Posterior cingulate gyrus (tissue), 11 donors: ENCODE data around the gene FBH1.

Source experiments
- DNase-seq, 10 donors: peaks; one replicate each; pipeline versions ENCODE4 v3.0.0 to v3.0.0-alpha.2; 2020 to 2021; ENCODE audit warnings: mixed read lengths in 3 of 10
- intact Hi-C: fragments of 100-400 bp; cut with DNase I; formaldehyde crosslinking; loops from one replicate; pipeline ENCODE4 v1.15.1; 2023

Gene FBH1

DNA sequence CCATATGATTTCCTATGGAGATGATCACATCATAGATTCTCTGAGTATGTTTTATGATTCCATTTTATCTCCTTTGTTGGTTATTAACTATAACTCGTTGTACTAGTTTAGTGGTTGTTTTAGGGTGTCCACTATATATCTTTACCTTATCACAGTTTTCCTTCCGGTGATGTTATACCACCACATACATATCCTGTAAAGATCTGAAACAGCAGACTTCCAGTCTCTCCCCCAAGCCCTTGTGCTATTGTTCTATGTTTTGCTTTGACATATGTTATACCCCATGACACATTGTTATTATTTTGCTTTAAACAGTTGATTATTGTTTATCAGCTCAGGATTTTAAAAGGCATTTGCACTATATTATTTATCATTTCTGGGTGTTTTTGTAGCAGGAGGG lies 80.0 kb downstream of the FBH1 start:
- intact Hi-C loops = no loop called here
- DNase-seq = no peak

DNA sequence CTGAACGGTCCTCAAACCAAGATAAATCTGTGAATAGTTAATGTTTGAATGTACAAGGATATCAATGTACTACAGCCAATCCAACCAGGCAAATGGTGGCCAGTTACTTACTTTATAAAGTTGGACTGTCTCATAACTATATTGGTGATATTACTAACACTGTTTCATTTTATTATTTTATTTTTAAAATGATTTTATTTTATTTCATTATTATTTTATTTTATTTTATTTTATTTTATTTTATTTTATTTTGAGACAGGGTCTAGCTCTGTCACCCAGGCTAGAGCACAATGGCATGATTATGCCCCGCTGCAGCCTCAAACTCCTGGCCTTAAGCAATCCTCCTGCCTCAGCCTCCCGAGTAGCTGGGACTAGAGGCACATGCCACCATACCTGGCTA lies 80.5 kb downstream of the FBH1 start:
- intact Hi-C loops = no loop called here
- no peak for DNase-seq

DNA sequence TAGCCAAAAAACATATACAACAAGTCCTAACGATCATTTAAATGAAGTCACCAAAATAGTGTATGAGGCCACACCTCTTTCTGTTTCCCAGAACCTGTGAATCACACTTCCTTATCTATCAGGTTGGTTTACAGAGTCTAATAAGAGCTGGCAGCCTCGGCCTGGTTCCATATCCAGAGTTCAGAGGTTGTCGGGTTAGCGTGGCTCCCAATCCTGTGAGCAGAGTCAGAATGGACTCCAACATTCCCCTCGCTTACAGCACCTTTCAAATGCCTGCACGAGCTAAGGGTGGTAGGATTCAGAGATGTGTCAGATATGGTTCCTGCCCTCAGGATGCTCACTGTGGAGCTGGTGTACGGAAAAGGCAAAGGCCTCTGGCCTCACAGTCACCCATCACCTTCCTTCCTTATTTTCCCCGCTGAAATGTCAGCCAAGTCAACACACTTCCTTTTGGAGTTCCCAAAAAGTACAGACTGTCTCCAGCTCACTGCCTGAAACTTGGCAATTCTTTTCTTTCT lies 81.3 kb downstream of the FBH1 start:
- intact Hi-C loops = no loop called here
- DNase-seq = no peak

DNA sequence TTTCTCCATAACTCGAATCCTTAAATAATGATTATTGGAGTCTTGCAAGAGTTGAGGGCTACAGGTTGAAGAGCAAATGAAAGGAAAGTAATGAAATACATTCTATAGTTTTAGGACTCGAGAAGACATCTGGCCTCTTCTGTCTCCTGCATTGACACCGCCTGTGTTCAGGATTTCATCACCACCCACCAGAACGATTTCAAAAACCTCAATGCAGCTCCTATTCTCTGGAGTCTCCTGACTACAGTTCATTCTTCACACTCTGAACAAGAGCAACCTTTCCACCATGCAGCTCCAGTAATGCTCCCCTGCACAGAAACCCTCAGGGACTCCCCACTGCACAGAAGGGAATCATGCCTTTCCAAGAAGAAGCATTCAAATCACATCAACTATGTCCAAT lies 81.8 kb downstream of the FBH1 start:
- DNase-seq = no peak

DNA sequence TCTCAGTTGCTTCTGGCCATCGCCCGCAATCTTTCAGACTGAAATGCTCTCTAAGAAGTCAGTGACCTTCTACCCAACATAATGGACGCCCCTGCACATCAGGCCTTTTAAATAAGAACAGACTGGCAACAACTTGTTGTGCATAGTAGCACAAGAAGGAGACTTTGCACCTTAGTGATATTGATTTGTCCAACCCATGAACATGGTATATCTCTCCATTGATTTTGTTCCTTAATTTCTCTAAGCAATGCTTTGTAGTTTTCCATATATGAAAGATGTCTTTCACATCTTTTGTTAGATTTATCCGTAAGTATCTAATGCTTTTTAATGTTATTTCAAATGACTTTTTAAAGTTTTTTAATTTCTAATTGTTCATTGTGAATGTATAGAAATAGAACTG lies 83.0 kb downstream of the FBH1 start:
- DNase-seq = no peak
- intact Hi-C loops = no loop called here

More for the DNA sequence above, 81.8 kb downstream of the FBH1 start:
- intact Hi-C loops = no loop called here

DNA sequence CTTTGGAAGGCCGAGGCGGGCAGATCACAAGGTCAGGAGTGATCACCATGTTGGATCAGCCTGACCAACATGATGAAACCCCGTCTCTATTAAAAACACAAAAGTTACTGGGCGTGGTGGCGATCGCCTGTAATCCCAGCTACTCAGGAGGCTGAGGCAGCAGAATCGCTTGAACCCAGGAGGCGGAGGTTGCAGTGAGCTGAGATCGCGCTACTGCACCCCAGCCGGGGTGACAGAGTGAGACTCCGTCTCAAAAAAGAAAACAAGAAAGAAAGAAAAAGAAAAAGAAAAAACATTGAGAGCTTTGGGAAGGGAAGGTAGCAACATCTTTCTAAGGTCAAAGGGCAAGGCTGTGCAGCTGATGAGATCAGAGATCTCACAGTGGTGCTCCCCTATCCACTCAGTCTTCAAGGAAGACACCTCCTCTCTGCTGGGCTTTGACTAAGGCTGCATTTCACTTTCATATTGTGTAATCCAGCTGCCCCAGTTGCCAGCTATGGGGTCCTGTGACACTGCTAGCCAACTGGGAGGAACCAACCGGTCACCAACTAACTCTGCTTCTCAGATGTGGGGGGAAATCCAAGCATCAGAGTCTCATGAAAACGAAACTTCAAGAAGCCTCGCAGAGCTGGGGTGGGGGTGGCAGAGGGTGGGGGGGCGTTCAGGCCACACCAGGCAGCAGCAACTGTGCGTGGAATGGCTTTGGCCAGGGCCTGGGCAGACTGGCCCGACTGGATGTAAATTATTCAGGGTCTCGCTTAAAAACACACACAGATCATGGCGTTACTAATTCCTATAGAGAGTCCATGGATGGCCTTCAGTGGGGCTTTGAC lies 85.8 kb downstream of the FBH1 start:
- no peak for DNase-seq
- intact Hi-C loops = loop anchor here (2.0 kb wide), 1 partner anchor 31 kb away; no protein-coding TSS in a partner anchor

DNA sequence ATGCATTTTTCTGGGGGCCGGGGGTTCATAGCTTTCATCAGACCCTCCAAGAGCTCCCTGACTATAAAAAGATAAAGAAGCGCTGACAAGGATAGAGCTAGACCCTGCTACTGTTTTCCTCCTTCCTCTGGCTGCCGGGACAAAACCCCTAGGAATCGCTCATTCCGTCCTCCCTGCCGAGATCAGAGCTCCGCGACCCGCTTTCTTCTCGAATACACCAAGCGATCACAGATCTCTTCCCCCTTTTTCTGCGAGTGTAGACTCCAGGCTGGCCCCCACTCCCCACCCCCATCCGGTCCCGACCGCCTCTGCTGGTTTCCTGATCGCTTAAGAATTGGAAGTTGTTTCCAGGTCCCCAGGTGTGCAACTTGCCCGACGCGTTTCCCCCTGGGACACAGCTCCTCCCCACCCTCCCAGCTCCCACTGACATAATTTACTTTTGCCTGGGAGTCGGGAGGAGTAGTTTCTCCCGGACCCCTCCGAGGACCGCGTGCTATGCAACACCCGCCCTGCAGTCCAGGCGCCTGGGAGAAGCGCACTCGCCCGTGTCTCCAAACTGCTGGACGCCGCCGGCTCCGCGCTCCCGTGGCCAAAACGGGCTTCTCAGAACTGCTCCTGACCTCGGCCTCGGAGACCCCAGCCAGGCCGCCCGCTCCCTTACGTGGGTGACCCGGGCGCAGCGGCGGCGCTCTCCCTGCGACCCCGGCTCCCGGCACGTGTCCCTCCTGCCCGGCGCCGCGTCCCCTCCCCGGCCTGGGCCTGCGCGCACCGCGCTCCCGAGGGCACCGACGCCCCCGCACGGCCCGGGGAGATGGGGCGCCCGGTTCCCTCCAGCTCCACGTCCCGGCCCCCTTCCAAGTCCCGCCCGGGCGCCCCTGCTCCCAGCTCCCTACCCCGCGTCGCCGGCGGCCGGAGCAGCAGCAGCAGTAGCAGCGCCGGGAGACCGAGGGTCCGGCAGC lies 86.7 kb downstream of the FBH1 start:
- DNase-seq = peak in 4 of 10 donors; percentile 30 to 89 (median 82)
- intact Hi-C loops = loop anchor here (2.0 kb wide), 1 partner anchor 32 kb away; no protein-coding TSS in a partner anchor

DNA sequence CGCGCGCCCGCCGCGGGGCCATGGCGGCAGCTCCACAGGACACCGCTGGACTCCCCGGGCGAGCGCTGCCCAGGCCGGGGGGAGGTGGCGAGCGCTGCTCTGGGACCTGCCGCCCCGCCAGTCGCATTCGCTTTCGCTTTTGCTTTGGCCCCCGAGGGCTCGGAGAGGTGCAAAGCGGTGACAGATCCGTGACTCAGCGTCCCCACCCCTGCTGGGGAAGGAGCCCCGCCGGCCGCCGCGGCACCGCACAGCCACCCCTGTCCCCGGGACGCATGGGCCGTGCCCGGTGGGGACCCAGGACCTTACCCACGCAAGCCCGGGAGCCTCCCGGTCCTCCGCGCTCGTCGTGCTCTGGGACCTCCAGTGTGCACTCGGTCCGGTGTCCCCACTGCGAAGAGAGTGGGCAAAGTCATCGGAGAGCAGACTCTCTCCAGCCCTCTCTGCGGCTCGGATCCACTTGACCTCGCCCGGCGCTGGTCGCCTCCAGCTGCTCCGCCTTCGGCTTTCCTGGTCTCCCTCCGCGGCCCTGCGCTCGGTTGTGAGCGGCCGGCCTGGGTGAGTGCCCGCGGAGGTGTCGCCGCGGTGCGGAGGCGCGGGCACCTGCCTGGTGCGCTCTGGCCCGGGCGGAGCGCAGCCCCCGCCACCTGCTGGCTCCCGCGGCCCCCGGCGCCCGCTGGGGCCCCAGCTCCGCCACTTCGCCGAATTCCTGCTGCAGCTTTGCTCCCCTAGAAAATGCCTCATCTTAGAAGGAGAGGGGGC lies 87.6 kb downstream of the FBH1 start, which contains the start of gene IL15RA:
Gene IL15RA (minus strand): TSS at position 73 of the 759 bp plus-strand sequence. CDS start 51 bp downstream, at position 22.
- DNase-seq = peak in 7 of 10 donors; percentile 14 to 88 (median 45)

DNA sequence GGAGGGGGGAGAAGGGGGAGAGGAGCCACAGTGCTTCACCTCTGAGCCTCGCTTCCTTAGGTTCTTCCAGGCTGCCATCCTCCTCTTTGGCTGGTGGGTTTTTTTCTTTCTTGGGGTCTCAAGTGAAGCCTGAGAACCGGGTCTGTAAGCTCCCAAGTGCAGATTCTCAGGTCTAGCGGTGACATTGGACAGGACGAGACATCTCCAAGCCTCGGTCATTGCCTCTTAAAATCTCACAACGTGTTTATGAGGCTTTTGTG lies 88.1 kb downstream of the FBH1 start:
- no peak for DNase-seq
- intact Hi-C loops = no loop called here

More for the DNA sequence above, 87.6 kb downstream of the FBH1 start, which contains the start of gene IL15RA:
- intact Hi-C loops = loop anchor here (2.0 kb wide), 1 partner anchor 33 kb away; no protein-coding TSS in a partner anchor

DNA sequence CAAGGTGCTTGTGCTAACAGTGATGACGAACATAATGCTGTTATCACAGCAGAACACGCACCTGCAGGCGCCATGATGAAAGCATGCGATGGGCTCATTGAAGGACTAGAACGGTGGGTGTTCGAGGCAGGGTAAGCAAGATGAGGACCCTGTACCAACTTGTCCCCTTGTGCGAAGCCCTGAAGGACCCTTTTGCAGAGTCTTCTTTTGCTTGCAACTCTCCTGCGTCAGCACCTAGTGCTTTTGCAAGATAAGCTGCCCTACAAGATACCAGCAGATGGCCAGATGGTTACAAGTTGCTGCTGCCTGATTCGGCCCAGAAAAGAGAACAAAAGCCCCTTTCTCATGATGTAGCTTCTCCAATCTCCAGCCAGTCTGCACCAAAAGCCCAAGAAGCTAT lies 91.5 kb downstream of the FBH1 start:
- no peak for DNase-seq
- intact Hi-C loops = no loop called here

DNA sequence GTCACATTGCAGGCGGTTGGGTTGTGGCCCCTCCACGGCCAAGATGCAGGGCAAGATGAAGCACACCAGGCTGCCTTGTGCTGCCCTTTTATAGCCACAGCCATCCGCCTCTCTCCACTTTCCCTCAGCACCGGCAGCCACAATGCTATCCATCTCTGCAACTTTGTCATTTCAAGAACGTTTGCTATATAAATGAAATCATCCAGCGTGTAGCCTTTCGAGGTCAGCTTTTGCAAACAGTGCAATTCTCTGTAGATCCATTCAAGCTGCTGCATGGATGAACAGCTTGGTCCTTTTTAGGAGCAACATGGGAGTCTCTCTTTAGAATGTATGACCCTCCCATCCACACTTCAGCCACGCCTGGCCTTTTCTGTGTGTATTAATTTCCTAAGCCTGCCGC lies 93.7 kb downstream of the FBH1 start:
- intact Hi-C loops = no loop called here
- DNase-seq = no peak

DNA sequence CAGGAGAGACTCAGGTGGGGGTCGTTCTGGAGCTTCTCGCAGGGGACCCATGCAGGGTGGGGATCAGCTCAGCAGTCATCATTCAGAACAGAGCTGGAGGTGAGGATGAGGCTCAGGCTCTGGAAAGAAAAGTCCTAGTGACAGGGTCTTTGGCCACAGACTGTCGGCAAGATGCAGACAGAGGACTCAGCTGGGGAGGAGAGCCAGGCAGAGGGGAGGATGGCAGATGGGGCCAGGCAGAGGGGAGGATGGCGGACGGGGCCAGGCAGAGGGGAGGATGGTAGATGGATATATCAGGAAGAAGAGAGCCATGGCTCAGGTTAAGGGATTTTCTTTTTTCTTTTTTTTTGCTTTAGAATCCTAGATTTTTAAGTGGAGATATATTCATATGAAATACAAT lies 95.0 kb downstream of the FBH1 start:
- DNase-seq = no peak
- intact Hi-C loops = no loop called here
